GM10248 (cell line): ENCODE measurements around the gene PDLIM1.

Experiments
- CTCF ChIA-PET: fragments of 300-600 bp; sonication (Branson Sonifier 250); formaldehyde crosslinking; extraction: SDS; loops from one replicate; lab custom pipeline; 2021; ENCODE audit warnings: antibody characterized with exemption; lab: Yijun Ruan, JAX
- POLR2A ChIA-PET: fragments of 350-650 bp; sonication (Branson Sonifier 250); formaldehyde crosslinking; extraction: SDS; loops from one replicate; lab custom pipeline; 2020; ENCODE audit warnings: antibody characterized with exemption; lab: Yijun Ruan, JAX
- DNase-seq: peaks from one replicate; pipeline ENCODE4 v3.0.0; 2012; ENCODE audit errors: extremely low spot score
- CTCF ChIP-seq: IDR thresholded peaks from 2 replicates; pipeline ENCODE4 v1.5.1; 2012; ENCODE audit warnings: mild to moderate bottlenecking, low read depth; ENCODE audit errors: extremely low read depth, missing control alignments, control extremely low read depth

PDLIM1 gene

GRCh38 chr10:95293631-95294030 is 2.8 kb upstream of the PDLIM1 start:
- TF ChIP-seq CTCF = no peak
- DNase-seq = no peak
- CTCF ChIA-PET = interaction anchor here (0.7 to 2.0 kb wide), 3 partner anchors 10 to 81 kb away, joined by 3 to 7 read pairs (median 3); no protein-coding TSS in a partner anchor
- POLR2A ChIA-PET = no interaction called here

- DNase-seq = no peak
- CTCF ChIA-PET = interaction anchor here (1.2 to 1.6 kb wide), 3 partner anchors 13 to 48 kb away, joined by 3 to 6 read pairs (median 4); no protein-coding TSS in a partner anchor
- no peak for TF ChIP-seq CTCF
- POLR2A ChIA-PET = no interaction called here
Measured at GRCh38 chr10:95291365-95292039, 699 bp upstream of the PDLIM1 start.

GRCh38 chr10:95289921-95290421 is 832 bp downstream of the PDLIM1 start:
- CTCF ChIA-PET = interaction anchor here (1.0 to 6.2 kb wide), 4 partner anchors 11 to 74 kb away, joined by 6 to 47 read pairs (median 26); no protein-coding TSS in a partner anchor
- no peak for DNase-seq
- POLR2A ChIA-PET = no interaction called here
- TF ChIP-seq CTCF = no peak

- CTCF ChIA-PET = interaction anchor here (0.7 to 6.2 kb wide), 8 partner anchors 10 to 74 kb away, joined by 3 to 47 read pairs (median 4); no protein-coding TSS in a partner anchor
- DNase-seq = peak; percentile 34
- POLR2A ChIA-PET = no interaction called here
- peak; percentile 35 for TF ChIP-seq CTCF
Measured at GRCh38 chr10:95289003-95289920, 1.5 kb downstream of the PDLIM1 start.

- no peak for DNase-seq
- ChIA-PET CTCF (interaction anchor here (0.8 to 6.2 kb wide), 7 partner anchors 11 to 85 kb away, joined by 3 to 47 read pairs (median 4); no protein-coding TSS in a partner anchor), POLR2A (interaction anchor here (0.6 kb wide), 1 partner anchor 11 kb away, joined by 3 read pairs; no protein-coding TSS in a partner anchor)
- no peak for TF ChIP-seq CTCF
Measured at GRCh38 chr10:95288303-95288702, 2.5 kb downstream of the PDLIM1 start.

GRCh38 chr10:95287281-95287680 is 3.5 kb downstream of the PDLIM1 start:
- CTCF ChIA-PET = interaction anchor here (1.8 to 6.2 kb wide), 3 partner anchors 23 to 76 kb away, joined by 4 to 47 read pairs (median 45); no protein-coding TSS in a partner anchor
- POLR2A ChIA-PET = no interaction called here
- no peak for TF ChIP-seq CTCF
- DNase-seq = no peak
